DOHH2 (cell line): ENCODE data around the gene SLC17A4.

Source experiments
- EZH2phosphoT487 ChIP-seq: fragments of 200-600 bp; sonication (generic); IDR thresholded peaks from 2 replicates; pipeline ENCODE4 v1.6.1; 2017; ENCODE audit warnings: borderline replicate concordance, mild to moderate bottlenecking, antibody characterized with exemption, low read length, moderate library complexity, mixed read lengths
- TF ChIP-seq, protein P1 (sequence below): fragments of 200-600 bp; sonication (generic); IDR thresholded peaks from one replicate; pipeline ENCODE4 v1.5.1; 2014; ENCODE audit warnings: antibody characterized with exemption, mild to moderate bottlenecking, low read depth, low read length; ENCODE audit not compliant: poor library complexity, severe bottlenecking

DNA sequence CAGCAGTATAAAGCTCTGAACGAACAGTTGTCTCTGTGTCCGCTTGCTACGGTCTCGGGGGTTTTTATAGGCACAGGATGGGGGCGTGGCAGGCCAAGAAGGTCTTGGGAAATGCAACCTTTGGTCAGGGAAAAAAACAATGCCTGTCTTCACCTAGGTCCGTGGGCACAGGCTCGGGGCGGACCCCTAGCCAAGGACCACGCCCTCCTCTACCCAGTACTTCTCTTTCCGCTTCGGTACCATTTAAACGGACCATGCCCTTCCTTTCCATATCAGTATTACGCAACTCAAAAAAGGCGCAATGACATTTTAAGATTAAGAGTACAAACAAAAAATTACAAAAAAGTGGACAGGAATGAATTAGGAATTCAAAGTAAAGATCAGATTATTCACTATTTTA, 44.3 kb upstream of the SLC17A4 start:
- TF ChIP-seq, protein P1, sequence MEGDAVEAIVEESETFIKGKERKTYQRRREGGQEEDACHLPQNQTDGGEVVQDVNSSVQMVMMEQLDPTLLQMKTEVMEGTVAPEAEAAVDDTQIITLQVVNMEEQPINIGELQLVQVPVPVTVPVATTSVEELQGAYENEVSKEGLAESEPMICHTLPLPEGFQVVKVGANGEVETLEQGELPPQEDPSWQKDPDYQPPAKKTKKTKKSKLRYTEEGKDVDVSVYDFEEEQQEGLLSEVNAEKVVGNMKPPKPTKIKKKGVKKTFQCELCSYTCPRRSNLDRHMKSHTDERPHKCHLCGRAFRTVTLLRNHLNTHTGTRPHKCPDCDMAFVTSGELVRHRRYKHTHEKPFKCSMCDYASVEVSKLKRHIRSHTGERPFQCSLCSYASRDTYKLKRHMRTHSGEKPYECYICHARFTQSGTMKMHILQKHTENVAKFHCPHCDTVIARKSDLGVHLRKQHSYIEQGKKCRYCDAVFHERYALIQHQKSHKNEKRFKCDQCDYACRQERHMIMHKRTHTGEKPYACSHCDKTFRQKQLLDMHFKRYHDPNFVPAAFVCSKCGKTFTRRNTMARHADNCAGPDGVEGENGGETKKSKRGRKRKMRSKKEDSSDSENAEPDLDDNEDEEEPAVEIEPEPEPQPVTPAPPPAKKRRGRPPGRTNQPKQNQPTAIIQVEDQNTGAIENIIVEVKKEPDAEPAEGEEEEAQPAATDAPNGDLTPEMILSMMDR = no peak
- no peak for TF ChIP-seq EZH2phosphoT487
